Memory B cell (primary cell): ENCODE data around the gene ENO2.

Experiments
- ATAC-seq: fragments of 150-1000 bp; cut with Tn5 transposase; 2 replicates; pipeline ENCODE4 v1.10.0; 2021; ENCODE audit warnings: low read depth, mild to moderate bottlenecking, moderate library complexity
- DNase-seq, 2 donors: peaks; one replicate each; pipeline ENCODE4 v3.0.0; 2022; ENCODE audit warnings: low spot score in 2 of 2
- H3K27ac Mint-ChIP-seq: one replicate; pipeline ENCODE4 v1.8.0; 2022; ENCODE audit warnings: mild to moderate bottlenecking, moderate library complexity, mixed read lengths
- H3K27me3 Mint-ChIP-seq: one replicate; pipeline ENCODE4 v1.8.0; 2022; ENCODE audit warnings: mixed read lengths
- H3K36me3 Mint-ChIP-seq: one replicate; pipeline ENCODE4 v1.8.0; 2022; ENCODE audit warnings: mild to moderate bottlenecking, mixed read lengths
- H3K4me1 Mint-ChIP-seq: one replicate; pipeline ENCODE4 v1.8.0; 2022; ENCODE audit warnings: mixed read lengths
- H3K4me3 Mint-ChIP-seq: one replicate; pipeline ENCODE4 v1.8.0; 2022; ENCODE audit warnings: mild to moderate bottlenecking, moderate library complexity, mixed read lengths
- H3K9me3 Mint-ChIP-seq: one replicate; pipeline ENCODE4 v1.8.0; 2022; ENCODE audit warnings: mixed read lengths

ENO2 gene

DNA sequence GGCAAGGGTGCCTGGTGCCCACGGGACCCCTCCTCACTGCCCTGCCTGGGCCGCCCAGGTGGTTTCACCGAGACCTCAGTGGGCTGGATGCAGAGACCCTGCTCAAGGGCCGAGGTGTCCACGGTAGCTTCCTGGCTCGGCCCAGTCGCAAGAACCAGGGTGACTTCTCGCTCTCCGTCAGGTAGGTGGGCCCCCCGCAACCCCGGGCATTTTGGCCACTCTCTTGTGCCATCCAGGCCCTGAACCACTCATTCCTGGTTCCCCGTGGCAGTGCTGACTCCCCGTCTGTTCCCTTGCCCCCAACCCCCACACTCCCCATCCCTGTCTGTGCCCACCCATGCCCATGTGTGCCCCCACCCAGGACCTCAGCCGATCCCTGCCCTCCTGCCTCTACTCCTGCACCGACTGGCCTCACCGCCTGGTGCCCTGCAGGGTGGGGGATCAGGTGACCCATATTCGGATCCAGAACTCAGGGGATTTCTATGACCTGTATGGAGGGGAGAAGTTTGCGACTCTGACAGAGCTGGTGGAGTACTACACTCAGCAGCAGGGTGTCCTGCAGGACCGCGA, 37.3 kb downstream of the ENO2 start:
- no peaks in the 10 kb centered on the region for H3K9me3 Mint-ChIP-seq
- peak overlapping the region; percentile 94 for H3K27ac Mint-ChIP-seq
- peaks cover 64% of the 10 kb centered on the region for H3K4me1 Mint-ChIP-seq
- H3K36me3 Mint-ChIP-seq: peaks cover 43% of the 10 kb centered on the region
- H3K4me3 Mint-ChIP-seq: peak overlapping the region; percentile 99
- H3K27me3 Mint-ChIP-seq: no peaks in the 10 kb centered on the region
- ATAC-seq: no peak
- no peak for DNase-seq

DNA sequence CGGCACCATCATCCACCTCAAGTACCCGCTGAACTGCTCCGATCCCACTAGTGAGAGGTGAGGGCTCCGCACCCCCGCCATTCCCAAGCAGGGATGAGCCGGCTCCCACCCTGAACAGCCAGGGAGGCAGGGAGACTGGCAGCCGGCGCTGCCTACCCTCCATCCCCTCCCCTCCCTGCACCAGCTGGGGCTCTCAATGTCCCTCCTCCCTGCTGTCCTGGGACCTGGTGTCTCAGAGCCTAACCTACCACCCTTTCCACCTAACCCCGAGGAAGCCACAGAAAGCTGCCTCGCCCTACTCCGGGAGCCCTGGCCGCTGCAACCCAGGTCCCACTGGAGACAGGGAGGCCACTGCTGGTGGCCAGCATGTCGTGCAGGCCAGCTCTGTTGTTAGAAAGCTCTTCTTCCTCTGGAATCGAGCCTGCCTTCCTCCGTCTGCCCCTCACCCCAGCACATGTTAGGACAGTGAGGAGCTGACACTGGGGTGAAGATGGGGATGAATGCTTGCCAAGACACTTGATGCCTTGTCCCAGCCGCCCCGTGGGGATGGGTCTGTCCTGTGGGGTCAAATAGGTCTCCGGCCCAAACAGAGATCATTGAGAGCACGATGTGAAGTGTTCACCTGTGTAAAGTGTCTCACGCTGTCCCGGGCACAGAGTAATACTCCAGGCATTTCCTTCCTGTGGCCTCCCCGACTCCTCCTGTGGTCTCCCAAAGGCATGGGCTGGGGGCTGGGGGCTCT, 37.9 kb downstream of the ENO2 start:
- ATAC-seq: no peak

GRCh38 chr12:6952863-6953441, 38.6 kb downstream of the ENO2 start:
- Mint-ChIP-seq H3K36me3 (peaks cover 50% of the 10 kb centered on the region), H3K27me3 (no peaks in the 10 kb centered on the region), H3K4me1 (peaks cover 65% of the 10 kb centered on the region), H3K27ac (peak overlapping the region; percentile 94), H3K9me3 (no peaks in the 10 kb centered on the region), H3K4me3 (peak overlapping the region; percentile 99)
- ATAC-seq (no peak), DNase-seq (peak in 1 of 2 donors; percentile 32)

More for the DNA sequence above, 37.9 kb downstream of the ENO2 start:
- DNase-seq: peak in 1 of 2 donors; percentile 15
- H3K9me3 Mint-ChIP-seq: no peaks in the 10 kb centered on the region
- no peaks in the 10 kb centered on the region for H3K27me3 Mint-ChIP-seq
- peaks cover 49% of the 10 kb centered on the region for H3K36me3 Mint-ChIP-seq
- H3K27ac Mint-ChIP-seq: peak overlapping the region; percentile 94
- H3K4me1 Mint-ChIP-seq: peaks cover 65% of the 10 kb centered on the region
- peak overlapping the region; percentile 99 for H3K4me3 Mint-ChIP-seq

GRCh38 chr12:6953442-6954315, 39.3 kb downstream of the ENO2 start:
- peaks cover 53% of the 10 kb centered on the region for H3K36me3 Mint-ChIP-seq
- H3K4me3 Mint-ChIP-seq: peak overlapping the region; percentile 99
- H3K4me1 Mint-ChIP-seq: peaks cover 67% of the 10 kb centered on the region
- H3K9me3 Mint-ChIP-seq: no peaks in the 10 kb centered on the region
- ATAC-seq (peak; percentile 61), DNase-seq (peak; percentile 59 to 72)
- peak overlapping the region; percentile 94 for H3K27ac Mint-ChIP-seq
- no peaks in the 10 kb centered on the region for H3K27me3 Mint-ChIP-seq

DNA sequence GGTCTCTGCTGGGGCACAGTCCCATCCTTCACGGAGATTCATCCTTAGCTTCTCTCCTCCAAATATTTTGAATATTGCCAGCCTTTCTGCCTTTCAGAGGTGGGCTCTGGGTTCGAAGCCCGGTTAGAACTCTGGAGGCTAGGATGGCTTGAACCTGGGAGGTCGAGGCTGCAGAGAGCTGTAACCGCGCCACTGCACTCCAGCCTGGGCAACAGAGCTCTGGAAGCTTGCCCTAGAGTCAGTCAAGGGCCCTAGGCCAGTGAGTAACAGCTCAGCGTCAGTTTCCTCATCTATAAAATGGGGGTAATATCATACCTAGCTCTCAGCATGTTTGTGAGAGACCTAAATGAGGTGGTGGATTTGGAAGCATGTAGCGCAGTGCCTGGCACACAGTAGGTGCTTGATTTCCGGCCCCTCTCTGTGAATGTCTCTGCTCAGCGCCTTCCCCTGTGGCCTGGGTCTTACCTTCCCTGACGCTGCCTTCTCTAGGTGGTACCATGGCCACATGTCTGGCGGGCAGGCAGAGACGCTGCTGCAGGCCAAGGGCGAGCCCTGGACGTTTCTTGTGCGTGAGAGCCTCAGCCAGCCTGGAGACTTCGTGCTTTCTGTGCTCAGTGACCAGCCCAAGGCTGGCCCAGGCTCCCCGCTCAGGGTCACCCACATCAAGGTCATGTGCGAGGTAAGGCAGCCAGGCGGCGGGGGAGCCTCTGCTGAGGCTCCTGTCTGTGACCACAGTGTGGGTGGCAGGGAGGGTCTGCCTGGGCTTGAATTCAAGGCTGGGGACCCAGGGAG, 40.1 kb downstream of the ENO2 start:
- H3K36me3 Mint-ChIP-seq: peaks cover 59% of the 10 kb centered on the region
- ATAC-seq (no peak), DNase-seq (peak in 1 of 2 donors; percentile 17)
- H3K9me3 Mint-ChIP-seq: no peaks in the 10 kb centered on the region
- H3K27me3 Mint-ChIP-seq: no peaks in the 10 kb centered on the region
- peak overlapping the region; percentile 99 for H3K4me3 Mint-ChIP-seq
- H3K27ac Mint-ChIP-seq: peak overlapping the region; percentile 94
- H3K4me1 Mint-ChIP-seq: peaks cover 68% of the 10 kb centered on the region

DNA sequence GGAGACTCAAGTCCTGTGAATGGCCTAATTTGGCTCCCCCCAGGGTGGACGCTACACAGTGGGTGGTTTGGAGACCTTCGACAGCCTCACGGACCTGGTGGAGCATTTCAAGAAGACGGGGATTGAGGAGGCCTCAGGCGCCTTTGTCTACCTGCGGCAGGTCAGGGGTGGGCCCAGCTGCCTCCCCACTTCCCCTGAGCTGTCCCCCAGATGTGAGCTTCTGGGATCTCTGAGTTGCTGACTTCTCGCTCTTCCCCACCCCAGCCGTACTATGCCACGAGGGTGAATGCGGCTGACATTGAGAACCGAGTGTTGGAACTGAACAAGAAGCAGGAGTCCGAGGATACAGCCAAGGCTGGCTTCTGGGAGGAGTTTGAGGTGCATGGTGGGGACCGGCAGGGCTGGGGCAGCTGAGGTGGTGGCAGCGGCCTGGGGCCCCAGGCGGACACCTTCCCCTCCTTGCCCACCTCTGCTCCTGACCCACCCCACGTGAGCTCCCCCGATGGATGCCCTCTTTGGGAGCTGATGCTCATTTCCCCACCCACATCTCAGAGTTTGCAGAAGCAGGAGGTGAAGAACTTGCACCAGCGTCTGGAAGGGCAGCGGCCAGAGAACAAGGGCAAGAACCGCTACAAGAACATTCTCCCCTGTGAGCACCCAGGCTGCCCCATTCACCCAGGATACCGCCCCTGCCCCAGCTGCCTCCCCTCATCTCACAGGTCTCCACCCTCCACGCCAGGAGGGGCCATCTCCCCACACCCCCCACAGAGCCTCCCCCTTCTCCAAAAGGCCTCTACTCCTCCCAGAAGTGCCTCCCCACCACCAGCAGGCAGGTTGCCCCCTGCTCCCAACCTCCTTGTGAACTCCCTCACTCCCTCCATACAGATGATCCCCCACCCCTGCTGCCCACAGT, 41.0 kb downstream of the ENO2 start:
- no peak for ATAC-seq
- H3K4me1 Mint-ChIP-seq: peaks cover 61% of the 10 kb centered on the region

DNA sequence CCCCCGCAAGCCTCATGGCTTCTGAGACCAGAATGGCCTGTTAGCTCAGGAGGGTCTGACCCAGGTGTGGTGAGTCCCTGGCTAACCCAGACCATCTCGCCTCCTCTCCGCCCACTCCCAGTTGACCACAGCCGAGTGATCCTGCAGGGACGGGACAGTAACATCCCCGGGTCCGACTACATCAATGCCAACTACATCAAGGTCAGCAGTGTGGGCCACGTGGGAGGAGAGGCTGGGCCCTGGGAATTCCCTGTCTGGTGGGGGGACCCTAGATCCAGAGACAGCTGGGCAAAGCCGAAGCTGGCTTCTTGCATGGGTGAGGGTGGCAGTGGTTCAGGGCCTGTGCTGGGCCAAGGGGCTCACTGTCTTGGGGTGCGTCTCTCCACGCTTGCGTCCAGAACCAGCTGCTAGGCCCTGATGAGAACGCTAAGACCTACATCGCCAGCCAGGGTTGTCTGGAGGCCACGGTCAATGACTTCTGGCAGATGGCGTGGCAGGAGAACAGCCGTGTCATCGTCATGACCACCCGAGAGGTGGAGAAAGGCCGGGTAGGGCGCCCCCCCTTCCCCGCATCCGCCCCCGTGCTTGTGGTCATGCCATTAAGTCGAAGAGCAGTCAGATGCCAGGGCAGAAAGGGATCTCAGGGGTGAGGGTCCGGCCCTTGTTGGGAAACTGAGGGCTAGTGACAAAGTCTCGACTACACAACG, 41.8 kb downstream of the ENO2 start:
- ATAC-seq (no peak), DNase-seq (peak in 1 of 2 donors; percentile 22)
- H3K27me3 Mint-ChIP-seq: no peaks in the 10 kb centered on the region
- no peaks in the 10 kb centered on the region for H3K9me3 Mint-ChIP-seq
- H3K4me3 Mint-ChIP-seq: peak overlapping the region; percentile 99
- peaks cover 67% of the 10 kb centered on the region for H3K36me3 Mint-ChIP-seq
- peaks cover 62% of the 10 kb centered on the region for H3K4me1 Mint-ChIP-seq
- H3K27ac Mint-ChIP-seq: peak overlapping the region; percentile 94

More for the DNA sequence above, 41.0 kb downstream of the ENO2 start:
- DNase-seq: peak in 1 of 2 donors; percentile 18
- peak overlapping the region; percentile 94 for H3K27ac Mint-ChIP-seq
- peaks cover 60% of the 10 kb centered on the region for H3K36me3 Mint-ChIP-seq
- peak overlapping the region; percentile 99 for H3K4me3 Mint-ChIP-seq
- H3K9me3 Mint-ChIP-seq: no peaks in the 10 kb centered on the region
- H3K27me3 Mint-ChIP-seq: no peaks in the 10 kb centered on the region

- DNase-seq (peak in 1 of 2 donors; percentile 20), ATAC-seq (no peak)
- no peaks in the 10 kb centered on the region for H3K9me3 Mint-ChIP-seq
- H3K27me3 Mint-ChIP-seq: no peaks in the 10 kb centered on the region
- peak overlapping the region; percentile 99 for H3K4me3 Mint-ChIP-seq
- H3K36me3 Mint-ChIP-seq: peaks cover 63% of the 10 kb centered on the region
- peaks cover 72% of the 10 kb centered on the region for H3K4me1 Mint-ChIP-seq
- peak overlapping the region; percentile 94 for H3K27ac Mint-ChIP-seq
Observed at GRCh38 chr12:6957151-6957701, 42.8 kb downstream of the ENO2 start.

- Mint-ChIP-seq H3K27me3 (no peaks in the 10 kb centered on the region), H3K4me1 (peaks cover 79% of the 10 kb centered on the region), H3K27ac (peak overlapping the region; percentile 94), H3K36me3 (peaks cover 56% of the 10 kb centered on the region), H3K4me3 (peak overlapping the region; percentile 89), H3K9me3 (no peaks in the 10 kb centered on the region)
- ATAC-seq (no peak), DNase-seq (peak in 1 of 2 donors; percentile 50)
Observed at GRCh38 chr12:6957741-6958608, 43.6 kb downstream of the ENO2 start.

- H3K9me3 Mint-ChIP-seq: no peaks in the 10 kb centered on the region
- peaks cover 52% of the 10 kb centered on the region for H3K36me3 Mint-ChIP-seq
- peak; percentile 0 for ATAC-seq
- DNase-seq: no peak
- H3K27ac Mint-ChIP-seq: peak overlapping the region; percentile 94
- H3K27me3 Mint-ChIP-seq: no peaks in the 10 kb centered on the region
- peak overlapping the region; percentile 89 for H3K4me3 Mint-ChIP-seq
- H3K4me1 Mint-ChIP-seq: peaks cover 77% of the 10 kb centered on the region
Observed at GRCh38 chr12:6958609-6959057, 44.3 kb downstream of the ENO2 start.
